H1 (cell line): ENCODE measurements around the gene ITPR1. TPM values are rescaled to one million over a fixed set of nuclear protein-coding genes. Genes with fewer than 3 reads are reported as not detected.

Experiments used
- KDM1A ChIP-seq: fragments of 200-600, 300-600 bp; sonication (generic); IDR thresholded peaks from 2 replicates; pipeline ENCODE4 v1.7.1; 2016; ENCODE audit warnings: mild to moderate bottlenecking, low read length, borderline replicate concordance
- POLR2AphosphoS5 ChIP-seq: IDR thresholded peaks from 2 replicates; pipeline ENCODE4 v1.6.1; 2011; ENCODE audit warnings: low read depth, low read length
- polyA plus RNA-seq, 7 experiments: library from polyadenylated mRNA; depleted of rRNA in 3 of 7; stranded (reverse) in 5 of 7; unstranded in 2 of 7; fragments of >200 nt in 5 of 7; fragments of 200-250 nt in 2 of 7; gene quantifications; 1 replicate in 5 of 7; 2 replicates in 1 of 7; 4 replicates in 1 of 7; pipeline versions ENCODE4 v1.2.1 to v1.2.3, GENCODE V29; 2011 to 2013; ENCODE audit warnings: missing spikeins in 2 of 7, mixed read lengths in 2 of 7
- total RNA-seq: library from RNA; stranded (reverse); fragmentation: NEBNext Ultra II Directional; extraction: Animal tissue kit (Norgen Biotek cat#: 25700); gene quantifications from 2 replicates; pipeline ENCODE4 v1.2.1, GENCODE V29; 2021
- TF ChIP-seq, protein P1 (sequence below): IDR thresholded peaks from 2 replicates; pipeline ENCODE4 v1.6.1; 2011; ENCODE audit warnings: low read length, improper control_type of control experiment

ITPR1 gene
- total and polyA plus RNA-seq, 2 of the 8 experiments (the other 6 are each of a cell fraction or from before 2014, with no cell fraction given) = 2.5 to 16.3 TPM

DNA sequence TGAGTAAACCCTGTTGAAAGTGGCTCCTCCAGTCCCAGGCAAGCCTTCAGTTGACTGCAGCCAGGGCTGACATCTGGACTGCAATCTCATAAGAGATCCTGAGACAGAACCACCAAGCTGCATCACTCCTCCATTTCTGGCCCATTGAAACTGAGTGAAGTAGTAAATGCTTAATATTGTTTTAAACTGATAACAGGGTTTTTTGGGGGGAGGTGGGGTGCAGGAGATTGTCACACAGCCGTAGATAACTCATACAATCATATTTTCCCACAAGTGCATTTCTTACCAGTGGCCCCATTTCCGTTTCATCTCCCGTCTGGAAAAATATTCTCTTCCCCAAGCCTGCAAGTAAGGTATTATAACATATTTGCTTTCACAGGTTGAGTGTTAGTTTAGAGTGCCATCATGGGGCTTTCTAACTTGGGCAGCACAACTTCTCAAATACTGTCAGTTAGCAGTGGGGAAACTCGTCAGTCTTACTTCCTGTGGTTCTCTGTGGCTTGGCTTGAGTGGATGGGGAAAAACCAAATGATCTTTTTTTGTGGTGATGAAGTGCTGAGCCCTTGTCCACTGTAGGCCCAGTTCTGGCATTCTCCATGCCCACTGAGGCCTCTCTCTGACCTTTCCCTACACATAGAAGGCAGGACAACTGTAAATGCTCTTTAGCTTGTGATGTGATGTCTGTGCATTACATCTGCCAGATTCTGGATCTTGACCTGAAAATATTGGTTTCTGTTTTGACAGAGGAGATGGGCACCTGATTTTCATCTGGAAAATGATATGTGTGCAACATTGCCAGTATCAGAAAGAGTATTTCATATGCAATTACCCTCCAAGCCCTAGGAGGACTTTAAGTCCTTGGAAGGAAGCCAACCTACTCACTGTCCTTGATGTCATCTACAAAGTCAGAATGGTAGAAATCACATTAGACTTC lies 396.0 kb downstream of the ITPR1 start (continued):
- no peak for TF ChIP-seq POLR2AphosphoS5
- TF ChIP-seq, protein P1, sequence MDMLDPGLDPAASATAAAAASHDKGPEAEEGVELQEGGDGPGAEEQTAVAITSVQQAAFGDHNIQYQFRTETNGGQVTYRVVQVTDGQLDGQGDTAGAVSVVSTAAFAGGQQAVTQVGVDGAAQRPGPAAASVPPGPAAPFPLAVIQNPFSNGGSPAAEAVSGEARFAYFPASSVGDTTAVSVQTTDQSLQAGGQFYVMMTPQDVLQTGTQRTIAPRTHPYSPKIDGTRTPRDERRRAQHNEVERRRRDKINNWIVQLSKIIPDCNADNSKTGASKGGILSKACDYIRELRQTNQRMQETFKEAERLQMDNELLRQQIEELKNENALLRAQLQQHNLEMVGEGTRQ = no peak
- no peak for TF ChIP-seq KDM1A
